K562 (cell line): ENCODE measurements around the gene EXT2.

Experiments used
- ARID3A ChIP-seq: IDR thresholded peaks from 2 replicates; pipeline ENCODE4 v1.6.1; 2012; ENCODE audit warnings: low read depth, low read length, improper control_type of control experiment, borderline replicate concordance
- BRF1 ChIP-seq: IDR thresholded peaks from 3 replicates; pipeline ENCODE4 v1.6.1; 2011; ENCODE audit warnings: borderline replicate concordance, mild to moderate bottlenecking; ENCODE audit not compliant: insufficient read length; ENCODE audit errors: extremely low read depth
- CREM ChIP-seq: IDR thresholded peaks from 2 replicates; pipeline ENCODE4 v1.6.1; 2014; ENCODE audit warnings: antibody characterized with exemption, low read depth
- FOSL1 ChIP-seq: fragments of 200-800 bp; sonication (Bioruptor generic); conservative IDR thresholded peaks from 2 replicates; pipeline ENCODE4 v1.6.1; 2016; ENCODE audit warnings: missing genetic modification characterization, missing compliant biosample characterization
- FOXM1 ChIP-seq, 2 experiments: fragments of 450-650 bp in 1 of 2; sonication (generic) in 1 of 2; formaldehyde crosslinking in 1 of 2; IDR thresholded peaks; 2 replicates each; pipeline versions ENCODE4 v1.6.1 to v1.9.0; 2017 to 2022; ENCODE audit warnings: low read depth in 2 of 2, mild to moderate bottlenecking in 2 of 2, missing genetic modification reagents in 1 of 2, moderate library complexity in 1 of 2
- GTF2A2 ChIP-seq: IDR thresholded peaks from 2 replicates; pipeline ENCODE4 v1.6.1; 2016; ENCODE audit warnings: mild to moderate bottlenecking, missing genetic modification characterization, missing compliant biosample characterization
- MAFF ChIP-seq: IDR thresholded peaks from 2 replicates; pipeline ENCODE4 v1.6.1; 2012; ENCODE audit warnings: low read length, improper control_type of control experiment
- MTA3 ChIP-seq: fragments of 450-650 bp; formaldehyde crosslinking; IDR thresholded peaks from 2 replicates; pipeline ENCODE4 v1.6.1; 2017; ENCODE audit warnings: mild to moderate bottlenecking, borderline replicate concordance
- SAFB2 ChIP-seq: fragments of 200-400 bp; formaldehyde crosslinking; IDR thresholded peaks from 2 replicates; pipeline ENCODE4 v1.6.1; 2018; ENCODE audit warnings: borderline replicate concordance, low read length, low read depth, moderate library complexity; ENCODE audit not compliant: severe bottlenecking
- TRIM24 ChIP-seq, 2 experiments: fragments of 450-650 bp; IDR thresholded peaks; 2 replicates each; pipeline ENCODE4 v1.6.1; 2016
- ZKSCAN8 ChIP-seq: fragments of 200-800 bp; sonication (Bioruptor generic); IDR thresholded peaks from 2 replicates; pipeline ENCODE4 v1.6.1; 2016; ENCODE audit warnings: missing genetic modification characterization, missing compliant biosample characterization
- ZNF717 ChIP-seq: fragments of 250-450 bp; sonication (Bioruptor Pico); IDR thresholded peaks from 2 replicates; pipeline ENCODE4 v1.5.0; 2021
- ZZZ3 ChIP-seq: fragments of 450-650 bp; IDR thresholded peaks from 2 replicates; pipeline ENCODE4 v1.6.1; 2016; ENCODE audit warnings: antibody characterized with exemption, mild to moderate bottlenecking, moderate library complexity

GRCh38 chr11:44223238-44223637 lies 127.8 kb downstream of the EXT2 start:
- TF ChIP-seq ZKSCAN8 = no peak
- TF ChIP-seq CREM = no peak
- no peak for TF ChIP-seq FOXM1 (IDR thresholded peaks at IDR 0.05; ENCODE audit: low read depth)
- no peak for TF ChIP-seq FOXM1 (CRISPR knock-in tag; IDR thresholded peaks at IDR 0.05; ENCODE audit: low read depth)
- no peak for TF ChIP-seq BRF1
- TF ChIP-seq SAFB2 = no peak
- no peak for TF ChIP-seq ZZZ3
- TF ChIP-seq FOSL1 (tag) = no peak
- no peak for TF ChIP-seq ZNF717 (CRISPR knock-in tag)
- TF ChIP-seq GTF2A2 (tag) = no peak
- TF ChIP-seq MAFF = no peak
- TF ChIP-seq TRIM24 (IDR thresholded peaks at IDR 0.05) = no peak
- no peak for TF ChIP-seq MTA3
- TF ChIP-seq ARID3A = no peak
